HFF-Myc (cell line): ENCODE results near the gene MUSK.

Experiments
- DNase-seq: peaks from one replicate; pipeline ENCODE4 v3.0.0-alpha.2; 2011; ENCODE audit warnings: low read depth; ENCODE audit errors: extremely low read depth
- H3K4me3 ChIP-seq: replicated peaks from 2 replicates; pipeline ENCODE4 v1.5.1; 2011; ENCODE audit warnings: low read depth, mild to moderate bottlenecking, control low read depth, low read length
- CTCF ChIP-seq: IDR thresholded peaks from 2 replicates; pipeline ENCODE4 v1.5.1; 2012; ENCODE audit warnings: mild to moderate bottlenecking, low read depth, low read length, control low read depth; ENCODE audit errors: missing control alignments

MUSK gene

GRCh38 chr9:110744715-110745384 is 76.3 kb downstream of the MUSK start:
- peak; percentile 96 for DNase-seq
- TF ChIP-seq CTCF, result no peak
- H3K4me3 ChIP-seq, result no peak overlapping the region

GRCh38 chr9:110745676-110746075 is 77.1 kb downstream of the MUSK start:
- H3K4me3 ChIP-seq, result no peak overlapping the region
- DNase-seq, result no peak
- TF ChIP-seq CTCF, result no peak

- DNase-seq, result no peak
- TF ChIP-seq CTCF, result no peak
- H3K4me3 ChIP-seq, result no peak overlapping the region
These were observed 77.8 kb downstream of the MUSK start for GRCh38 chr9:110746211-110746930.

- H3K4me3 ChIP-seq, result no peak overlapping the region
- TF ChIP-seq CTCF, result no peak
- DNase-seq, result no peak
These were observed 79.8 kb downstream of the MUSK start for GRCh38 chr9:110748251-110748893.

GRCh38 chr9:110750272-110750671 is 81.7 kb downstream of the MUSK start:
- no peak overlapping the region for H3K4me3 ChIP-seq
- no peak for TF ChIP-seq CTCF
- no peak for DNase-seq

GRCh38 chr9:110751971-110752370 is 83.4 kb downstream of the MUSK start:
- DNase-seq, result no peak
- no peak for TF ChIP-seq CTCF
- H3K4me3 ChIP-seq, result no peak overlapping the region
